ENCODE measurements around the gene RBMS1.

Gene RBMS1

DNA sequence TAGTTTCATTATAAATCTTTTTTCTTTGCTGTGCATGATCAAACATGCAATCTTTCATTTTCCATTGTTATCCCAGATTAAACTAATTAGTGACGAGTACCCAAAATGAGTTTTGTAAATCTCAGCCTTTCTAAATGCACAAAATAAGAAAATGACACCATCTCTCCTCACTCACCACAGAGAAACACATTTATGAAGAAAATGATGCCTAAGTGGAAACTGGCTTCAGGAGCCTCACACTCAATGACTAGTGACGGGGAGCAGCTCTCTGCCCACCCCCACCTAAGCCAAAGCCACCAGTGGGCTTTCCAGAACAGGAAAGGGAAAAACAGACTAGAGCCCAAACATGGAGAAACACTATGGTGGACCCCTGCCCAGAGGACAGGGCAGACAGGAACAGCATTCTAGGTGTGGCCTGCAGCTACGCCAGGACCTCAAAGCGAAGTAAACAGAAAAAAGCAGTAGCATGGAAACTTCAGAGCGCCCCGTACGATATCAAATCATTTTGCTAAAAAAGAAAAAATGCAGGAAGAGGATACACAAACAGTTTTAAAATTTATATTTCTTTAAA lies 113.5 kb downstream of the RBMS1 start:
- no peak for DNase-seq (ENCODE audit: low read depth)
- H3K4me3 ChIP-seq (ENCODE audit: low read depth, low read length): no peak overlapping the region
- TF ChIP-seq CTCF (IDR thresholded peaks at IDR 0.05; ENCODE audit: control insufficient read depth, extremely low read depth, insufficient read depth): no peak

DNA sequence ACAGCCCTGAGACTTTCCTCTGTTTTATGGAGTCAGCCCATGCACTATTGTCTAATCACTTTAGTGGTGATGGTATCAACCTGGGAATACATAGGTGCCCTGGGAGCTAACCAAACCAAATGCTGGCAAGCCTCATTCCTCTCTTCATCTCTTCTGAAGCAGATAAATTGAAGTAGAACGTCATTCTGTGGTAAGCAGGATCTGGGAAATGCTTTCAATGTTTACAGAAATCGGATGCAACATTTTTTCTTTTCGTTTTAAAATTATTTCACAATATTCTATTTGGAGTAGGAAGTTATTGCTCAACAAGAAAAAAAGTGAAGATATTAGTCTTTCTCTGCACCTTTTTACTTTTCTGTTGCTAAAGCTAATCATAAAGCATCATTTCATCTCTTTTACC lies 114.2 kb downstream of the RBMS1 start:
- H3K4me3 ChIP-seq (ENCODE audit: low read depth, low read length): no peak overlapping the region
- no peak for DNase-seq (ENCODE audit: low read depth)
- TF ChIP-seq CTCF (IDR thresholded peaks at IDR 0.05; ENCODE audit: control insufficient read depth, extremely low read depth, insufficient read depth): no peak

- TF ChIP-seq CTCF (IDR thresholded peaks at IDR 0.05; ENCODE audit: control insufficient read depth, extremely low read depth, insufficient read depth): no peak
- no peak overlapping the region for H3K4me3 ChIP-seq (ENCODE audit: low read depth, low read length)
- DNase-seq (ENCODE audit: low read depth): no peak
Measured at GRCh38 chr2:160377204-160377995, 116.2 kb downstream of the RBMS1 start.

GRCh38 chr2:160376576-160376975 lies 117.0 kb downstream of the RBMS1 start:
- H3K4me3 ChIP-seq (ENCODE audit: low read depth, low read length): no peak overlapping the region
- no peak for DNase-seq (ENCODE audit: low read depth)
- no peak for TF ChIP-seq CTCF (IDR thresholded peaks at IDR 0.05; ENCODE audit: control insufficient read depth, extremely low read depth, insufficient read depth)

DNA sequence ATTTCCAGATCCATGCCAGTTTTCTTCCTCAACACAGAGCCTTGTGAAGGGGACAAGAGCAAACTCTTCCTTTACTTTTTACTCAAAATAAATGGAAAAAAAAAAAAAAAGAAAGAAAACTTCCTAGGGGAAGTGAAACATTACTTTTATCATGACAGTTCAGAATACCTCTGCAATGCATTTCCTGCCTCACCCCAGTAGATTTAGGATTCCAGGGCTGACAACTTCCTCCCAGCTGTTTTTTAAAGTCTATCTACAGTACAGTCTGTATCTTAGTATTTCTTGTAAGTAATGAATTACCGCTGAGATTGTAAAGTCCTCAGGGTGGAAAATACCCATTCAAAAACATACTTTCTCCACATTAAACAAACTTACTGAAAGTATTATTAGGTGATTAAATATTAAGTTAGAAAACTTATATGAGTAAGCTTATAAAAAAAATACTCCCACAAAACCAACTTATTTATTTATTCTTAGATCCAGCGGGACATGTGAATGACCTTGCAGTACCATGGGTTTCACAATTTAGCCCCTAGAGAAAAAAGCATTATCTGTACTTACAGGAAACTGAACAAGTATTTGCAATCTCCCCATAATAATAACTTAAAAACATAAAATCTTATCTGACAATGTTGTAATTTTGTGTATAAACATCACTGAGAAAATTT lies 117.7 kb downstream of the RBMS1 start:
- DNase-seq (ENCODE audit: low read depth): no peak
- no peak overlapping the region for H3K4me3 ChIP-seq (ENCODE audit: low read depth, low read length)

DNA sequence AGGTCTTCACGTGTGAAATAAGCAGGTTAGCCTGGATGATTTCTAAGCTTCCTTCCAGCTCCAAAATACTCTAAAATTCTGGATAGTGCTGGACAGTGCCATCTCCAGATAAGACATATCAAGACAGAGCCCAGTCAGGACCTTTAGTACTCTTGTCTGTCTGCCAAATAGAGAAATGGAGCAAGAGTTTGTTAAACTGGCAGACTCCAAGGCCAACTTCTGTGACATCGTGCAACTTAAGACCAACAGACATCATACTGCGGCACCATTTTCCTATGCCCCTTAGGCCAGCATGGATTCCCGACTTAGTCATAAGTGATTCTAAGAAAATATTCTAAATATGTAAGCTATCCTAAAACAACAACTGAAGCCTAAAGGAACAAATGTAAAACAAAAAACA lies 118.6 kb downstream of the RBMS1 start:
- TF ChIP-seq CTCF (IDR thresholded peaks at IDR 0.05; ENCODE audit: control insufficient read depth, extremely low read depth, insufficient read depth): no peak
- H3K4me3 ChIP-seq (ENCODE audit: low read depth, low read length): no peak overlapping the region
- DNase-seq (ENCODE audit: low read depth): no peak

More for the DNA sequence above, 117.7 kb downstream of the RBMS1 start:
- TF ChIP-seq CTCF (IDR thresholded peaks at IDR 0.05; ENCODE audit: control insufficient read depth, extremely low read depth, insufficient read depth): no peak

Data from LNCaP clone FGC (cell line).